Esophagus muscularis mucosa (tissue), 4 donors: Measurements from ENCODE around the gene PAXIP1. TPM values are rescaled to one million over a fixed set of nuclear protein-coding genes. Genes with fewer than 3 reads are reported as not detected.

Experiments used
- DNase-seq: peaks from one replicate; pipeline ENCODE4 v3.0.0-alpha.2; 2017; ENCODE audit errors: extremely low spot score
- H3K27ac ChIP-seq, 4 donors: fragments of 200-600 bp; sonication (generic); replicated peaks in 1 of 4; 1 replicate in 3 of 4; 2 replicates in 1 of 4; pipeline ENCODE4 v1.5.1; 2016 to 2019; ENCODE audit warnings: mild to moderate bottlenecking in 1 of 4
- H3K27me3 ChIP-seq, 4 donors: fragments of 200-600 bp; sonication (generic); one replicate each; pipeline versions ENCODE4 v1.5.1 to v1.6.0; 2016 to 2019
- H3K36me3 ChIP-seq, 4 donors: fragments of 200-600 bp; sonication (generic); one replicate each; pipeline ENCODE4 v1.5.1; 2016 to 2019
- H3K4me1 ChIP-seq, 4 donors: fragments of 200-600 bp; sonication (generic); one replicate each; pipeline ENCODE4 v1.5.1; 2016 to 2019
- H3K4me3 ChIP-seq, 4 donors: fragments of 200-600 bp; sonication (generic); 1 replicate in 2 of 4; 2 replicates in 2 of 4; pipeline ENCODE4 v1.5.1; 2016 to 2019; ENCODE audit warnings: mild to moderate bottlenecking in 4 of 4, moderate library complexity in 1 of 4
- H3K9me3 ChIP-seq, 4 donors: fragments of 200-600 bp; sonication (generic); 1 replicate in 3 of 4; 2 replicates in 1 of 4; pipeline ENCODE4 v1.5.1; 2016 to 2019
- CTCF ChIP-seq, 3 experiments: fragments of 200-600 bp in 2 of 3; fragments of 450-650 bp in 1 of 3; sonication (generic) in 2 of 3; IDR thresholded peaks; one replicate each; pipeline ENCODE4 v1.5.1; 2017 to 2019; ENCODE audit warnings: antibody characterized with exemption in 3 of 3, mild to moderate bottlenecking in 2 of 3, moderate library complexity in 1 of 3
- EP300 ChIP-seq: sonication (generic); formaldehyde crosslinking; IDR thresholded peaks from one replicate; pipeline ENCODE4 v1.6.1; 2017; ENCODE audit warnings: antibody characterized with exemption
- POLR2A ChIP-seq: fragments of 450-650 bp; IDR thresholded peaks from one replicate; pipeline ENCODE4 v1.6.1; 2017; ENCODE audit warnings: antibody characterized with exemption, moderate library complexity, mild to moderate bottlenecking, low read depth
- POLR2AphosphoS5 ChIP-seq, 2 donors: sonication (generic); formaldehyde crosslinking; IDR thresholded peaks; one replicate each; pipeline ENCODE4 v1.6.1; 2017; ENCODE audit warnings: antibody characterized with exemption in 2 of 2
- WGBS: methylation state at CpG from one replicate; pipeline ENCODE4 v1.1.5; 2018; 5-methylcytosine and 5-hydroxymethylcytosine counted together
- intact Hi-C: fragments of 100-400 bp; cut with DNase I; formaldehyde crosslinking; loops from one replicate; pipeline ENCODE4 v1.15.1; 2023
- total RNA-seq, 4 donors: library from RNA; depleted of rRNA; stranded (reverse); fragments of >200 nt; gene quantifications; one replicate each; pipeline versions ENCODE4 v1.1.0 to v1.2.1, GENCODE V29; 2016

Gene PAXIP1
- total RNA-seq, 4 donors from 2014 or later = 7.6 to 12.3 (median 9.5) TPM

- intact Hi-C loops = no loop called here
- Histone ChIP-seq H3K4me3 (no peak overlapping the region), H3K4me1 (peaks cover 0 to 9% (median 0%) of the 10 kb centered on the region in 4 donors), H3K27me3 (no peaks in the 10 kb centered on the region), H3K36me3 (peaks cover 27 to 82% (median 56%) of the 10 kb centered on the region in 4 donors), H3K27ac (no peak overlapping the region), H3K9me3 (no peaks in the 10 kb centered on the region)
- TF ChIP-seq EP300 (no peak), POLR2A (no peak), POLR2AphosphoS5 (IDR thresholded peaks at IDR 0.05) (no peak), CTCF (IDR thresholded peaks at IDR 0.05) (no peak)
- WGBS = 98% methylated on average over 3 of the region's 3 CpGs
- DNase-seq = no peak
Measured at GRCh38 chr7:154967401-154967955, 35.4 kb downstream of the PAXIP1 start.

DNA sequence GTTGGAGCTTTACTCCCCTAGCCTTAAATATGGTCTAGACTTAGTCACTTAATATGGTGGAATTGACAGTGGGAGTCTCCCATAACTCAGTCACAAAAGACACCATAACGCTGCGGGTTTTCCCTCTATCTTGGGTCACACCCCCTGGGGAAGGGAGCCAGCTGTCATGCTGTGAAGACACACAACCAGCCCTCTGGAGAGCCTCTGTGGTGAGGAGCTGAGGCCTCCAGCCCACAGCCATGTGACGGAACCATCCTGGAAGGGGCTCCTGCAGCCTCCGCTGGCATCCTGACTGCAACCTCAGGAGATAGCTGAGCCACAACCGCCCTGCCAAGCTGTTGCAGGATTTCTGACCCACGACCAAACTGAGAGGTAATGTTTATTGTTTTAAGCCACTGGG, 37.9 kb downstream of the PAXIP1 start:
- peaks cover 0 to 9% (median 0%) of the 10 kb centered on the region in 4 donors for H3K4me1 ChIP-seq
- no peak overlapping the region for H3K27ac ChIP-seq
- TF ChIP-seq POLR2A = no peak
- TF ChIP-seq POLR2AphosphoS5 (IDR thresholded peaks at IDR 0.05) = no peak
- TF ChIP-seq EP300 = no peak
- TF ChIP-seq CTCF (IDR thresholded peaks at IDR 0.05) = no peak
- DNase-seq = no peak
- H3K27me3 ChIP-seq = no peaks in the 10 kb centered on the region
- intact Hi-C loops = no loop called here
- no peaks in the 10 kb centered on the region for H3K9me3 ChIP-seq
- 88% methylated on average over 6 of the region's 6 CpGs for WGBS
- peaks cover 32 to 87% (median 71%) of the 10 kb centered on the region in 4 donors for H3K36me3 ChIP-seq
- no peak overlapping the region for H3K4me3 ChIP-seq

DNA sequence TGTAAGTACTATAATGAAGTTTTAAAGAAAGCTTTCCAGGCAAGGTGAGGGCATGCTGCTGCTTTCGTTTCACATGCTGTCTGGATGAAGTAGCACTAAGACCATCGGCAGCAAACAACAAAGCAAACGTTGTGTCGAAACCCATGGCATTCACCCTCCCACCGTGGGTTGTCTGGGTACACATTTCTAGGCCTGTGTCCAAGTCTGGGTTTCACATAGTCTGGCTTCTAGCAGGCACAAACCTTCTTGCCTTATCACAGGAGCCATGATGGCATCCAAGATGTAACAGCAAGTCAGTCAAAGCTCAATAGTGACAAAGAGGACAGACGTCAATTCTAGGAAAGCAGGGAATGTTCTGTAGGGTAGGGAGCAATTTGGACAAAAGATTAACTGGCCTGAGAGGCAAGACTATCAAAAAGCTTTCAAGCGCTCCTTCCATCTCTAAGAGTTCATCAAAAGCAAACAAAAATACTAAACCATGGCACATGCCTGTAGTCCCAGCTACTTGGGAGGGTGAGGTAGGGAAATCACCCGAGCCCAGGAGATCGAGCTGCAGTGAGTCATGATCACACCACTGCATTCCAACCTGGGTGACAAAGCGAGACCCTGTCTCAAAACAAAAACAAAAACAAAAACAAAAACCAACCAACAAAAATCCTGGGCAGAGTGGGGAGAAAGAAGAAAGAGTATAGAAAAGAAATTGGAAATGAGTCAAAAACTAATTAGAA, 42.7 kb downstream of the PAXIP1 start:
- Histone ChIP-seq H3K27me3 (no peaks in the 10 kb centered on the region), H3K4me3 (no peak overlapping the region), H3K9me3 (no peaks in the 10 kb centered on the region), H3K27ac (no peak overlapping the region), H3K36me3 (peaks cover 10 to 84% (median 66%) of the 10 kb centered on the region in 4 donors), H3K4me1 (peaks cover 0 to 9% (median 0%) of the 10 kb centered on the region in 4 donors)
- intact Hi-C loops = no loop called here
- 84% methylated on average over 10 of the region's 10 CpGs for WGBS
- DNase-seq = no peak
- TF ChIP-seq CTCF (IDR thresholded peaks at IDR 0.05) (no peak), POLR2AphosphoS5 (IDR thresholded peaks at IDR 0.05) (no peak), POLR2A (no peak), EP300 (no peak)

- Histone ChIP-seq H3K4me1 (no peaks in the 10 kb centered on the region), H3K9me3 (no peaks in the 10 kb centered on the region), H3K4me3 (no peak overlapping the region), H3K27me3 (no peaks in the 10 kb centered on the region), H3K36me3 (peaks cover 6 to 91% (median 65%) of the 10 kb centered on the region in 4 donors), H3K27ac (no peak overlapping the region)
- no peak for TF ChIP-seq POLR2AphosphoS5 (IDR thresholded peaks at IDR 0.05)
- no peak for TF ChIP-seq CTCF (IDR thresholded peaks at IDR 0.05)
- TF ChIP-seq EP300 = no peak
- TF ChIP-seq POLR2A = no peak
- intact Hi-C loops = no loop called here
- no peak for DNase-seq
- 95% methylated on average over 6 of the region's 6 CpGs for WGBS
Measured at GRCh38 chr7:154956427-154956826, 46.5 kb downstream of the PAXIP1 start.
